Coronary artery (tissue), 2 donors: Measurements from ENCODE around the gene PARD3.

ENCODE experiments used
- DNase-seq: peaks from one replicate; pipeline ENCODE4 v3.0.0-alpha.2; 2017; ENCODE audit warnings: low spot score
- H3K27ac ChIP-seq, 2 donors: fragments of 200-600 bp; sonication (generic); one replicate each; pipeline ENCODE4 v1.5.1; 2016 to 2019
- H3K4me3 ChIP-seq: fragments of 200-600 bp; sonication (generic); 2 replicates; pipeline ENCODE4 v1.5.1; 2016; ENCODE audit warnings: mild to moderate bottlenecking, moderate library complexity
- TF ChIP-seq, protein P1 (sequence below): fragments of 200-600 bp; sonication (generic); IDR thresholded peaks from one replicate; pipeline ENCODE4 v1.5.1; 2019; ENCODE audit warnings: antibody characterized with exemption

The PARD3 gene

DNA sequence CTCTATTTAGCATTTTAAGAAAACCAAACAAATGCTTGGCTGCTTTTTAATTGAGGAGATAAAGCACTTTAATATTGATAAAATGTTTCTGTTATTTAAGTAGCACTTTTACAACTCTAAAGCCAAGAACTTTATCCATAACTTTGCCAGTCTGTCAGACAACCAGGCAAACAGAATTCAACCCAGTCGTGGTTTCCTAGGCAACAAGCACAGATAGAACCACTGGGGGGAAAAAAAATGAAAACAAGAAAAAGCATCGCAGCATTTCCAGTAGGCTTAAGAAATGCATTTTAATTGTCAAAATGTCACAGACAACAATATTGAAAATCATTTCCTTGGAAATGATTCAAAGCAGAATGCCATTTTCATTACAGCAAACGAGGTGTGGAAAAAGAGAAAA is 323.4 kb downstream of the PARD3 start:
- H3K27ac ChIP-seq = no peak overlapping the region
- H3K4me3 ChIP-seq = no peak overlapping the region
- TF ChIP-seq, protein P1, sequence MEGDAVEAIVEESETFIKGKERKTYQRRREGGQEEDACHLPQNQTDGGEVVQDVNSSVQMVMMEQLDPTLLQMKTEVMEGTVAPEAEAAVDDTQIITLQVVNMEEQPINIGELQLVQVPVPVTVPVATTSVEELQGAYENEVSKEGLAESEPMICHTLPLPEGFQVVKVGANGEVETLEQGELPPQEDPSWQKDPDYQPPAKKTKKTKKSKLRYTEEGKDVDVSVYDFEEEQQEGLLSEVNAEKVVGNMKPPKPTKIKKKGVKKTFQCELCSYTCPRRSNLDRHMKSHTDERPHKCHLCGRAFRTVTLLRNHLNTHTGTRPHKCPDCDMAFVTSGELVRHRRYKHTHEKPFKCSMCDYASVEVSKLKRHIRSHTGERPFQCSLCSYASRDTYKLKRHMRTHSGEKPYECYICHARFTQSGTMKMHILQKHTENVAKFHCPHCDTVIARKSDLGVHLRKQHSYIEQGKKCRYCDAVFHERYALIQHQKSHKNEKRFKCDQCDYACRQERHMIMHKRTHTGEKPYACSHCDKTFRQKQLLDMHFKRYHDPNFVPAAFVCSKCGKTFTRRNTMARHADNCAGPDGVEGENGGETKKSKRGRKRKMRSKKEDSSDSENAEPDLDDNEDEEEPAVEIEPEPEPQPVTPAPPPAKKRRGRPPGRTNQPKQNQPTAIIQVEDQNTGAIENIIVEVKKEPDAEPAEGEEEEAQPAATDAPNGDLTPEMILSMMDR = no peak
- DNase-seq = no peak

DNA sequence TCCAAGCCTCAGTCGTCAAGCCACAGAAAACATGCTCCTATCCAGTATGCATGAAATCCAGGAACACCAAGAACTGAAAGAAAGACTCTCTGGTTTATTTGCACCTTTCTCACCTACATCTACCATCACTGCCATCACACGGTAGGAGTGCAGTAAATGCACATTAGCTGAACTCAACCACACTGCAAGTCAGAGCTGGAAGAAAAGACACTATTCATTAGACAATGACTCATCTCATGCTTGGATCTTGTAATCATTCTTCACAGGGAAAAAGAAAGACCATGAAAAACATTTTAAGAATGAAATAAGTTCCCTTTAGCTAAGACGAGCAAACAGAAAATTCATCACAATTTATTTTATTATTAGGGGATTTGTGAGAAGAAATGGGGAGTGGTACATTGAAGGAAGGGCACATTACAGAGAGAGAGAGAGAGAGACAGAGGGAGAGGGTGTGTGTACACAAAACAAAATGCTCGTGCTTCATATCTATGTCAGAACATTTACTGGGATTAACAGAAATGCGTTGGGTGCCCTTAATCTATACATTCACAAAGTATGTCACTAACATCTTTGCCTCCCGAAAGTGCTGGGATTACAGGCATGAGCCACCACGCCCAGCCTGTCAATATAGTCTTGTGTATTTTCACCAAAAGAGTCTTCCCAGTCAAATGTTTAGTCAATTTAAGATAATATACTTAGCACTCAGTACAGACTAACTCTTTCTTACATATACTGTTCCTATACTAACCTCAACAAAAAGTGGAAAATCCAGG is 324.9 kb downstream of the PARD3 start:
- no peak for DNase-seq

DNA sequence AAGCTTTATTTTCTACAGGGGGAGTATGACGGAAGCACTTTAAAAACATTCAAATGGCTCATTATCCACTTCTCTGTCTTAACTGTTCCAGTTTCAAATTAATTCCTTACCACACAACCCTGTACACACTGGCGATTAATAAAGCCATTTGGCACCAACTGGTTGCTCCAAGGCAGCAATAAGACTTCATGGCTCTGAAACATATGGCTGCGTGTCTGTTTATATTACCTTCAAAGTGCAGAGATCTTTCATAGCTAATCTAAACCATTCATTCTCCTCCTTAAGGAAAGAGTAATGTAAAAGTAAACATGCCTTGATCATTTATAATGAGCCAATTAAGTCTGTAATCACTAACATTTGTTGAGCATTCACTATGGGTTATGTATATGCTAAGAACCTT is 325.7 kb downstream of the PARD3 start:
- H3K27ac ChIP-seq = no peak overlapping the region
- DNase-seq = no peak
- TF ChIP-seq, protein P1 = no peak
- no peak overlapping the region for H3K4me3 ChIP-seq

More for the DNA sequence above, 324.9 kb downstream of the PARD3 start:
- Histone ChIP-seq H3K27ac (no peak overlapping the region), H3K4me3 (no peak overlapping the region)
- TF ChIP-seq, protein P1 = no peak

DNA sequence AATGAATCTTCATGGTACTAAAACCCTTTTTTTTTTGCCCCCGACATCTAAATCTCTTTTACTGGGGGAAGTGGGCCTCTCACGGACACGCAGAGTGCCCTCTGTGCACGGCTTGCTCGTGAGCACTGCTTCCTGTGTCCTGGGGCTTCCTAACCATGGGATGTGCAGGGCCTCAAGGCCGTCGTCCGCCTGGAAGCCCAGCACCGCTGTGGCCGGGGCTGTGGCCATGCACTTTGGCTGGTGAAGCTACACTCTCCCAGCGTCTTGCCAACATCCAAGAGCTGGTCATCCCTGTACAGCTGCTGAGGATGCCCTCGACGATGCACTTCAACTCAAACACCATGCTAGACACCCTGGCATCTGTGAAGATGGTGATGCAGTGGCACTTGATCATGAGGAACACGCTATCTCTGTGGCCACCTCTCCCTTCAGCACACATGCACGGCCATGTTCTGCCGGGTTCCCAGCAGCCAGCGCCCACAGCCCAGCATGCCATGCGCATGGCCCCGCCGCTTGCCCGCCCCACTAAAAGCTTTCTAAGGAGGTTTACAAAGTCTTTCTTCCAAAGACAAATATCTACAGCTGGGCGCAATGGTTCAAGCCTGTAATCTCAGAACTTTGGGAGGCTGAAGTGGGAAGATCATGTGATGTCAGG is 326.5 kb downstream of the PARD3 start:
- TF ChIP-seq, protein P1 = no peak
- no peak for DNase-seq
- Histone ChIP-seq H3K4me3 (no peak overlapping the region), H3K27ac (no peak overlapping the region)

DNA sequence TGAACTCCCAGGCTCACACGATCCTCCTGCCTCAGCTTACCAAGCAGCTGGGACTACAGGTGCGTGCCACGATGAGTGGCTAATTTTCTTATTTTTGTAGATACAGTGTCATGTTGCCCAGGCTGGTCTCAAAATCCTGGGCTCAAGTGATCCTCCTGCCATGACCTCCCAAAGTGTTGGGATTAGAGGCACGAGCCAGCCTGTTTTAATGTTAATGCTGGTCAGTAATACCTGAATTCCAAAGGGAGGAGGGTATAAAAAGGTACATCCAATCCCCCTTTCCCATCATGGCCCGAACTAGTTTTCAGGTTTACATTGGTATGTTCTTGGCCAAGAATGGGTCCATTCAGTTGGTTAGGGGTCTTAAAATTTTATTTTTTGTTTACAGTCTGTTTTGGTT is 329.1 kb downstream of the PARD3 start:
- no peak overlapping the region for H3K27ac ChIP-seq
- TF ChIP-seq, protein P1 = no peak

DNA sequence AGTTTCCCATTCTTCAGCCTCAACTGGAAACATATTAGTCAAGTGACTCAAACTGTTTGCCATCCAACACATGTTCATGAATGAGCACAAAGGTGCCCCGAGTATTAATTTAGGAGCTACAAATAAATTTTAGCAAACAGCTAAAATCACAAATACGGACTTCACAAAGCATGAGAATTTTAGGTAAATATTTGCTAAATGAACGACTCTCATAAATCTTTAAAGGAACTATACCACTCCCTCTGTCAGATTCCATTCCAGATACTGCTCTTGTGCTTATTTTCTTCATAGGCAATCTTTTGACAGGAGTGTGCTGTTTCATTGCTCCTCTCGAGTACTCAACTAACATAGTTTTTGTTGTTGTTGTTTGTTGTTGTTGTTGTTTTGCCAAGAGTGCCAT is 330.9 kb downstream of the PARD3 start:
- no peak overlapping the region for H3K4me3 ChIP-seq
- DNase-seq = no peak
- TF ChIP-seq, protein P1 = no peak
- H3K27ac ChIP-seq = no peak overlapping the region

More for the DNA sequence above, 329.1 kb downstream of the PARD3 start:
- no peak for DNase-seq
- no peak overlapping the region for H3K4me3 ChIP-seq

DNA sequence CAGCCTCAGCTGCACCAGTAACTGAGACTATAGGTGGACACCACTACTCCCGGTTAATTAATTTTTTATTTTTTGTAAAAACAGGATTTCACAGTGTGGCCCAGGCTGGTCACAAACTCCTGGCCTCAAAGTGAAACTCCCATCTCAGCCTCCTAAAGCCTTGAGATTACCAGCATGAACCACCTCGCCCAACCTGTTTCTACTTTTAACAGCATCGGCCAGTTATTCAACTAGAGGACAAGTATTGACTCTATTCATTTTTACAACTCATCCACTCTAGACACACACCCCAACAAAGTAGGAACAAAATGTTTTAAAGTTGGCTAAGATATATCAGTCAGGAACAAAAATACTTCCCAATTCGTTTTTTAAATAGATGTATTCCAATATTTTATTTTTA is 334.8 kb downstream of the PARD3 start:
- H3K27ac ChIP-seq = no peak overlapping the region
- TF ChIP-seq, protein P1 = no peak
- no peak for DNase-seq
- H3K4me3 ChIP-seq = no peak overlapping the region
